ENCODE measurements around the gene AMDHD2. TPM values are rescaled to one million over a fixed set of nuclear protein-coding genes. Genes with fewer than 3 reads are reported as not detected.

The AMDHD2 gene, protein sequence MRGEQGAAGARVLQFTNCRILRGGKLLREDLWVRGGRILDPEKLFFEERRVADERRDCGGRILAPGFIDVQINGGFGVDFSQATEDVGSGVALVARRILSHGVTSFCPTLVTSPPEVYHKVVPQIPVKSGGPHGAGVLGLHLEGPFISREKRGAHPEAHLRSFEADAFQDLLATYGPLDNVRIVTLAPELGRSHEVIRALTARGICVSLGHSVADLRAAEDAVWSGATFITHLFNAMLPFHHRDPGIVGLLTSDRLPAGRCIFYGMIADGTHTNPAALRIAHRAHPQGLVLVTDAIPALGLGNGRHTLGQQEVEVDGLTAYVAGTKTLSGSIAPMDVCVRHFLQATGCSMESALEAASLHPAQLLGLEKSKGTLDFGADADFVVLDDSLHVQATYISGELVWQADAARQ
- 24.6 TPM for polyA plus RNA-seq (2013, experiment 1 of 2)
- polyA plus RNA-seq (2013, experiment 2 of 2): 20.6 TPM

GRCh38 chr16:2520097-2520783 lies at the start of gene AMDHD2:
AMDHD2 (plus strand) TSS chr16:2520371; CDS start chr16:2520459, 88 bp downstream.
- Histone ChIP-seq H3K27ac (ENCODE audit: low read length, poor library complexity, severe bottlenecking) (peak within 1 kb of the TSS; percentile 74), H3K4me2 (ENCODE audit: low read length, poor library complexity, severe bottlenecking) (peak within 1 kb of the TSS; percentile 74), H3K9me3 (ENCODE audit: control insufficient read depth, low read length) (no peaks in the 10 kb centered on the region), H3K18ac (ENCODE audit: low read depth in 1 of 2, low read length in 2 of 2) (peak within 1 kb of the TSS; percentile 54 to 85), H2BK120ac (ENCODE audit: low read depth, low read length) (peak within 1 kb of the TSS; percentile 22), H3K36me3 (ENCODE audit: control insufficient read depth in 1 of 2, insufficient read depth in 2 of 2, low read depth in 1 of 2, low read length in 2 of 2) (peaks cover 45 to 76% of the 10 kb centered on the region in 2 experiments), H2BK5ac (ENCODE audit: low read depth, low read length, poor library complexity, severe bottlenecking) (peak within 1 kb of the TSS; percentile 67), H3K23ac (ENCODE audit: low read length in 2 of 2) (no peak within 1 kb of the TSS), H4K8ac (ENCODE audit: low read length) (peak within 1 kb of the TSS; percentile 86), H2BK15ac (ENCODE audit: low read depth, poor library complexity, severe bottlenecking) (peak within 1 kb of the TSS; percentile 44), H2AFZ (ENCODE audit: low read depth, low read length) (no peak within 1 kb of the TSS), H3K4me1 (ENCODE audit: control insufficient read depth, insufficient read depth, low read depth, low read length) (peaks cover 54% of the 10 kb centered on the region), H3K4ac (ENCODE audit: low read depth in 1 of 2, low read length in 2 of 2) (peak within 1 kb of the TSS in 1 of 2 experiments; percentile 2), H3K9ac (ENCODE audit: low read length) (peak within 1 kb of the TSS; percentile 92), H3K79me1 (replicated peaks; ENCODE audit: low read length, poor library complexity, severe bottlenecking) (peaks cover 19% of the 10 kb centered on the region), H3K4me3 (ENCODE audit: insufficient read depth in 1 of 2, low read depth in 1 of 2, low read length in 2 of 2) (peak within 1 kb of the TSS; percentile 70 to 90), H2AK5ac (ENCODE audit: low read length, severe bottlenecking) (peak within 1 kb of the TSS; percentile 41), H4K91ac (ENCODE audit: low read length) (peak within 1 kb of the TSS; percentile 73), H3K14ac (ENCODE audit: low read length in 2 of 2) (no peak within 1 kb of the TSS), H2BK12ac (ENCODE audit: low read length in 2 of 2) (peak within 1 kb of the TSS; percentile 32 to 49), H3K27me3 (ENCODE audit: control insufficient read depth in 1 of 2, insufficient read depth in 1 of 2, low read length in 2 of 2) (no peaks in the 10 kb centered on the region)
- under 1% methylated on average over 54 of the region's 83 CpGs for WGBS
- DNase-seq: peak; percentile 93

DNA sequence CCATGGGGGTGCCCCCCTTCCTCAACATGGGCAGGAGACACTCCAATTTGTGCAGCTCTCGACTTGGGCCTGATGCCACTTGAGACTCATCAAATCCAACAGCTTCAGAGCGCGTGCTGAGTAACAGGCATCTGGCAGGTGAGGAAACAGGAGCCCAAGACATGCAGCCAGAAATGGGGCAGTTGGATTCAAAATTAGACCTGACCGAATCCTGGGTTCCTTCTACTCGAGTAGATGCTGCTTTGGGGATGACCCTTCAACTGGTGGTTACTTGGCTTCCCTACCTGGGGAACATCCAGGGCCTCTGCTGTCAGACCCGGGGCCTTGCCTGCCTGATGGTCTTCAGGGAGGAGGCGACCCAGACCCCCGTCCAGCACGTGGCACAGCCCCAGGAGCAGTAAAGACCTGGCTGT lies 49.6 kb upstream of the AMDHD2 start:
- no peak overlapping the region for H2BK120ac ChIP-seq (ENCODE audit: low read depth, low read length)
- H2BK15ac ChIP-seq (ENCODE audit: low read depth, poor library complexity, severe bottlenecking): no peak overlapping the region
- H3K4me3 ChIP-seq (ENCODE audit: insufficient read depth in 1 of 2, low read depth in 1 of 2, low read length in 2 of 2): no peak overlapping the region
- H3K23ac ChIP-seq (ENCODE audit: low read length in 2 of 2): no peak overlapping the region
- peaks cover 23 to 36% of the 10 kb centered on the region in 2 experiments for H3K27me3 ChIP-seq (ENCODE audit: control insufficient read depth in 1 of 2, insufficient read depth in 1 of 2, low read length in 2 of 2)
- H3K14ac ChIP-seq (ENCODE audit: low read length in 2 of 2): no peak overlapping the region
- peaks cover 0 to 6% of the 10 kb centered on the region in 2 experiments for H3K36me3 ChIP-seq (ENCODE audit: control insufficient read depth in 1 of 2, insufficient read depth in 2 of 2, low read depth in 1 of 2, low read length in 2 of 2)
- H2BK12ac ChIP-seq (ENCODE audit: low read length in 2 of 2): no peak overlapping the region
- DNase-seq: no peak
- H4K91ac ChIP-seq (ENCODE audit: low read length): no peak overlapping the region
- H3K4ac ChIP-seq (ENCODE audit: low read depth in 1 of 2, low read length in 2 of 2): no peak overlapping the region
- H3K27ac ChIP-seq (ENCODE audit: low read length, poor library complexity, severe bottlenecking): no peak overlapping the region
- 44% methylated on average over 9 of the region's 9 CpGs for WGBS
- no peak overlapping the region for H2AFZ ChIP-seq (ENCODE audit: low read depth, low read length)
- no peak overlapping the region for H3K9ac ChIP-seq (ENCODE audit: low read length)
- H4K8ac ChIP-seq (ENCODE audit: low read length): no peak overlapping the region
- peaks cover 63% of the 10 kb centered on the region for H3K4me1 ChIP-seq (ENCODE audit: control insufficient read depth, insufficient read depth, low read depth, low read length)
- peak overlapping the region in 1 of 2 experiments; percentile 67 for H3K18ac ChIP-seq (ENCODE audit: low read depth in 1 of 2, low read length in 2 of 2)
- H3K9me3 ChIP-seq (ENCODE audit: control insufficient read depth, low read length): no peaks in the 10 kb centered on the region
- H3K4me2 ChIP-seq (ENCODE audit: low read length, poor library complexity, severe bottlenecking): peak overlapping the region; percentile 82
- peaks cover 2% of the 10 kb centered on the region for H3K79me1 ChIP-seq (replicated peaks; ENCODE audit: low read length, poor library complexity, severe bottlenecking)
- no peak overlapping the region for H2BK5ac ChIP-seq (ENCODE audit: low read depth, low read length, poor library complexity, severe bottlenecking)
- H2AK5ac ChIP-seq (ENCODE audit: low read length, severe bottlenecking): no peak overlapping the region

DNA sequence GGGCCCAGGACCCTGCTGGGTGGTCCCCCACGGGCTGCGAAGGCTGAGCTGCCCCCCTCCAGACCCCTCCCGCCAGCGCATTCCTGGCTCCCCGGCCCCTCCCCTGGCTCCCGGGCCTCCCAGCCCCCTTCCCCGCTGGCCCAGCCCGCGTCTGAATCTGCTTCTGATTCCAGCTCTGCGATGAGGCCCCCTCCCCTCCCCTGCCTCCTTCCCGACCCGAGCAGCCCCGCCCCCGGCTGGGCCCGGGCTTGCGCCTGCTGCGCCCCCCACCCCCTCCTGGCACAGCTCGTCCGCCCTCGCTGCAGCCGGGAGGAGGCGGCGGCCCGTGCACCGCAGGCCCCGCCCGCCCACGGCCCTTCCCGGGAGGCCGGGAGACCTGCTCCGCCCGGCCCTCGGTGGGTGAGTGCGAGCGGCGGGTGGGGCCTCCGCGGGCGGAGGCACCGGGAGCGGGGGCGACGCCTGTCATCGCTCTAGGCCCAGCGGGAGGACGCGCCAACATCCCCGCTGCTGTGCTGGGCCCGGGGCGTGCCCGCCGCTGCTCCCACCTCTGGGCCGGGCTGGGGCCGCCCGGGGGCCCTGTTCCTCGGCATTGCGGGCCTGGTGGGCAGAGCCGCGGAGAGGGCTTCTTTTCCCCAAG lies 49.0 kb upstream of the AMDHD2 start, which contains the start of gene NTN3:
NTN3 (plus strand) TSS at position 282 of the 637 bp plus-strand sequence. CDS start 405 bp downstream, outside the sequence.
- Histone ChIP-seq H3K27me3 (ENCODE audit: control insufficient read depth in 1 of 2, insufficient read depth in 1 of 2, low read length in 2 of 2) (peaks cover 23 to 36% of the 10 kb centered on the region in 2 experiments), H2BK12ac (ENCODE audit: low read length in 2 of 2) (peak within 1 kb of the TSS in 1 of 2 experiments; percentile 67), H2AK5ac (ENCODE audit: low read length, severe bottlenecking) (no peak within 1 kb of the TSS), H3K79me1 (replicated peaks; ENCODE audit: low read length, poor library complexity, severe bottlenecking) (peaks cover 2% of the 10 kb centered on the region), H3K4me1 (ENCODE audit: control insufficient read depth, insufficient read depth, low read depth, low read length) (peaks cover 68% of the 10 kb centered on the region), H2AFZ (ENCODE audit: low read depth, low read length) (no peak within 1 kb of the TSS), H3K23ac (ENCODE audit: low read length in 2 of 2) (no peak within 1 kb of the TSS), H3K4me2 (ENCODE audit: low read length, poor library complexity, severe bottlenecking) (peak within 1 kb of the TSS; percentile 82), H3K9ac (ENCODE audit: low read length) (no peak within 1 kb of the TSS), H2BK5ac (ENCODE audit: low read depth, low read length, poor library complexity, severe bottlenecking) (no peak within 1 kb of the TSS), H3K27ac (ENCODE audit: low read length, poor library complexity, severe bottlenecking) (no peak within 1 kb of the TSS), H3K9me3 (ENCODE audit: control insufficient read depth, low read length) (no peaks in the 10 kb centered on the region), H3K18ac (ENCODE audit: low read depth in 1 of 2, low read length in 2 of 2) (peak within 1 kb of the TSS in 1 of 2 experiments; percentile 74), H3K14ac (ENCODE audit: low read length in 2 of 2) (no peak within 1 kb of the TSS), H3K36me3 (ENCODE audit: control insufficient read depth in 1 of 2, insufficient read depth in 2 of 2, low read depth in 1 of 2, low read length in 2 of 2) (peaks cover 0 to 6% of the 10 kb centered on the region in 2 experiments), H3K4ac (ENCODE audit: low read depth in 1 of 2, low read length in 2 of 2) (peak within 1 kb of the TSS in 1 of 2 experiments; percentile 81), H2BK120ac (ENCODE audit: low read depth, low read length) (no peak within 1 kb of the TSS), H4K8ac (ENCODE audit: low read length) (peak within 1 kb of the TSS; percentile 72), H2BK15ac (ENCODE audit: low read depth, poor library complexity, severe bottlenecking) (peak within 1 kb of the TSS; percentile 35), H3K4me3 (ENCODE audit: insufficient read depth in 1 of 2, low read depth in 1 of 2, low read length in 2 of 2) (peak within 1 kb of the TSS in 1 of 2 experiments; percentile 46), H4K91ac (ENCODE audit: low read length) (peak within 1 kb of the TSS; percentile 84)
- WGBS: 2% methylated on average over 40 of the region's 59 CpGs
- no peak for DNase-seq

Data from mesenchymal stem cell (in vitro differentiated cells and primary cell).